Measurements from ENCODE around the gene RBX1. TPM values are rescaled to one million over a fixed set of nuclear protein-coding genes. Genes with fewer than 3 reads are reported as not detected.

RBX1 gene
- total RNA-seq, 2 experiments from 2014 or later: 79.4 to 91.1 TPM

Other genes starting within 250 kb of the RBX1 start
- gene SLC25A17, start 132.0 kb upstream of the RBX1 start, total RNA-seq: 10 to 100 TPM; 39.0 to 40.6 TPM
- 100 to 1,000 TPM; 231 to 250 TPM for gene ST13, start 94.7 kb upstream of the RBX1 start, total RNA-seq
- 10 to 100 TPM; 19.3 to 22.3 TPM for gene XPNPEP3, start 94.2 kb upstream of the RBX1 start, total RNA-seq
- gene DNAJB7, start 89.3 kb upstream of the RBX1 start, total RNA-seq: not detected
- gene EP300, start 141.2 kb downstream of the RBX1 start, total RNA-seq: 10 to 100 TPM; 38.5 to 39.5 TPM